ENCODE measurements around the gene C11orf42.

Gene C11orf42

DNA sequence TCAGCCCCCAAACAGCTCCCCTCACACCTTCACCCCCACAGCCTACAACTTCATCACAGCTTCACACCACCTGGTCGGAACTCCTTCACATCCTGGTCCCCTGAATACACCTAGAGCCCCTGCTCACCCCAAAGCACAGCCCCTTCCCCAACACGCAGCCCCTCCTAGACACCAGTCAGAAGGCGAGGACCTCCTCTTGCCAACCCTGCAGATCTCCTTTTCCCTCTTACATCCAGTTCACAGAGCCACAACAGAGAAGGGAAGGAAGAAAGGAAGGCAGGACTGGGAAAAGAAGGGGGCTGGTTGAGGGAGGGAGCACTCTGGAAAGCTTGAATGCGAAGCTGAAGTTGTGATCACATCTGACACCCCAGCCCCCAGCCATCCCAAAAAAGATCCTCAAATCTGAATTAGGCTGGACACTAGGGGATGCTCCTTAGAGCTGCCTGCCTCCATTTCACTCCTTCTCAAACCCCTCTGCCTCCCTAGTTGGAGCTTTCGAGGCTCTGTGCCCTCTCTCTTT, 54.9 kb downstream of the C11orf42 start:
- no peak for DNase-seq
